Gastrocnemius medialis (tissue), 4 donors: ENCODE results near the gene MACROD2. TPM values are rescaled to one million over a fixed set of nuclear protein-coding genes. Genes with fewer than 3 reads are reported as not detected.

Experiments used
- ATAC-seq, 2 donors: fragments of 150-250 bp; one replicate each; pipeline ENCODE4 v1.9.1; 2016
- DNase-seq, 2 donors: peaks; one replicate each; pipeline ENCODE4 v3.0.0-alpha.2; 2019
- H3K27ac ChIP-seq, 4 donors: fragments of 200-600 bp; sonication (generic); 1 replicate in 1 of 4; 2 replicates in 3 of 4; pipeline ENCODE4 v1.5.1; 2016 to 2018; ENCODE audit warnings: mild to moderate bottlenecking in 2 of 4, moderate library complexity in 1 of 4
- H3K27me3 ChIP-seq, 3 donors: fragments of 200-600 bp; sonication (generic) in 2 of 3; 1 replicate in 1 of 3; 2 replicates in 2 of 3; pipeline versions ENCODE4 v1.5.1 to v1.6.0; 2016 to 2019; ENCODE audit warnings: mild to moderate bottlenecking in 1 of 3, moderate library complexity in 1 of 3
- H3K36me3 ChIP-seq, 2 donors: fragments of 200-600 bp; sonication (generic) in 1 of 2; one replicate each; pipeline ENCODE4 v1.5.1; 2017 to 2018
- H3K4me1 ChIP-seq, 2 donors: fragments of 200-600 bp; sonication (generic) in 1 of 2; one replicate each; pipeline ENCODE4 v1.5.1; 2016 to 2017; ENCODE audit warnings: mild to moderate bottlenecking in 2 of 2
- H3K4me3 ChIP-seq, 4 donors: fragments of 200-600 bp; sonication (generic) in 3 of 4; 1 replicate in 1 of 4; 2 replicates in 3 of 4; pipeline ENCODE4 v1.5.1; 2016 to 2019; ENCODE audit warnings: mild to moderate bottlenecking in 2 of 4
- H3K9me3 ChIP-seq, 3 donors: fragments of 200-600 bp; sonication (generic) in 2 of 3; 1 replicate in 1 of 3; 2 replicates in 2 of 3; pipeline ENCODE4 v1.5.1; 2016 to 2019
- POLR2A ChIP-seq, 2 donors: fragments of 450-650 bp; IDR thresholded peaks; one replicate each; pipeline ENCODE4 v1.6.1; 2017; ENCODE audit warnings: antibody characterized with exemption in 2 of 2, mild to moderate bottlenecking in 2 of 2, moderate library complexity in 2 of 2
- in situ Hi-C, 4 donors: fragments of 200-750 bp; cut with MboI; loops; one replicate each; pipeline versions ENCODE4 v1.15.0 to v1.8.0; 2017; ENCODE audit warnings: low sequenced_read_pairs in 4 of 4
- intact Hi-C: fragments of 100-400 bp; cut with DNase I; formaldehyde crosslinking; loops from one replicate; pipeline ENCODE4 v1.15.1; 2023; ENCODE audit warnings: low total_unique reads
- total RNA-seq, 4 donors: library from RNA; depleted of rRNA; stranded (reverse); fragments of >200 nt; gene quantifications; one replicate each; pipeline versions ENCODE4 v1.1.0 to v1.2.3, GENCODE V29; 2016
- TF ChIP-seq, protein P1 (sequence below), 5 experiments: fragments of 450-650 bp in 3 of 5; fragments of 200-600 bp in 2 of 5; sonication (generic) in 2 of 5; IDR thresholded peaks in 4 of 5; conservative IDR thresholded peaks in 1 of 5; 1 replicate in 4 of 5; 2 replicates in 1 of 5; pipeline ENCODE4 v1.5.1; 2016 to 2019; ENCODE audit warnings: antibody characterized with exemption in 5 of 5, mild to moderate bottlenecking in 3 of 5, moderate library complexity in 3 of 5

MACROD2 gene
- total RNA-seq, 4 donors from 2014 or later: 1.8 to 10.2 (median 3.6) TPM

GRCh38 chr20:15143478-15143877 is 1148.2 kb downstream of the MACROD2 start:
- intact Hi-C loops: no loop called here

GRCh38 chr20:15144916-15145315 is 1149.6 kb downstream of the MACROD2 start:
- Histone ChIP-seq H3K27ac (no peak overlapping the region), H3K9me3 (no peaks in the 10 kb centered on the region), H3K4me1 (peaks cover 4 to 5% of the 10 kb centered on the region in 2 donors), H3K27me3 (no peaks in the 10 kb centered on the region), H3K4me3 (no peak overlapping the region), H3K36me3 (no peaks in the 10 kb centered on the region)
- no peak for DNase-seq
- in situ Hi-C loops (no loop called here), intact Hi-C loops (no loop called here)
- TF ChIP-seq, protein P1, sequence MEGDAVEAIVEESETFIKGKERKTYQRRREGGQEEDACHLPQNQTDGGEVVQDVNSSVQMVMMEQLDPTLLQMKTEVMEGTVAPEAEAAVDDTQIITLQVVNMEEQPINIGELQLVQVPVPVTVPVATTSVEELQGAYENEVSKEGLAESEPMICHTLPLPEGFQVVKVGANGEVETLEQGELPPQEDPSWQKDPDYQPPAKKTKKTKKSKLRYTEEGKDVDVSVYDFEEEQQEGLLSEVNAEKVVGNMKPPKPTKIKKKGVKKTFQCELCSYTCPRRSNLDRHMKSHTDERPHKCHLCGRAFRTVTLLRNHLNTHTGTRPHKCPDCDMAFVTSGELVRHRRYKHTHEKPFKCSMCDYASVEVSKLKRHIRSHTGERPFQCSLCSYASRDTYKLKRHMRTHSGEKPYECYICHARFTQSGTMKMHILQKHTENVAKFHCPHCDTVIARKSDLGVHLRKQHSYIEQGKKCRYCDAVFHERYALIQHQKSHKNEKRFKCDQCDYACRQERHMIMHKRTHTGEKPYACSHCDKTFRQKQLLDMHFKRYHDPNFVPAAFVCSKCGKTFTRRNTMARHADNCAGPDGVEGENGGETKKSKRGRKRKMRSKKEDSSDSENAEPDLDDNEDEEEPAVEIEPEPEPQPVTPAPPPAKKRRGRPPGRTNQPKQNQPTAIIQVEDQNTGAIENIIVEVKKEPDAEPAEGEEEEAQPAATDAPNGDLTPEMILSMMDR (IDR thresholded peaks at IDR 0.05 in 4 of 5, conservative IDR thresholded peaks at IDR 0.05 in 1 of 5): no peak
- TF ChIP-seq POLR2A (IDR thresholded peaks at IDR 0.05): no peak
- ATAC-seq: no peak

More at GRCh38 chr20:15143478-15143877, 1148.2 kb downstream of the MACROD2 start:
- Histone ChIP-seq H3K36me3 (no peaks in the 10 kb centered on the region), H3K27me3 (no peaks in the 10 kb centered on the region), H3K4me1 (peaks cover 4 to 5% of the 10 kb centered on the region in 2 donors), H3K4me3 (no peak overlapping the region), H3K9me3 (no peaks in the 10 kb centered on the region), H3K27ac (no peak overlapping the region)
- DNase-seq (no peak), ATAC-seq (no peak)
- in situ Hi-C loops: no loop called here
- no peak for TF ChIP-seq POLR2A (IDR thresholded peaks at IDR 0.05)
- TF ChIP-seq, protein P1 (IDR thresholded peaks at IDR 0.05 in 4 of 5, conservative IDR thresholded peaks at IDR 0.05 in 1 of 5): no peak

DNA sequence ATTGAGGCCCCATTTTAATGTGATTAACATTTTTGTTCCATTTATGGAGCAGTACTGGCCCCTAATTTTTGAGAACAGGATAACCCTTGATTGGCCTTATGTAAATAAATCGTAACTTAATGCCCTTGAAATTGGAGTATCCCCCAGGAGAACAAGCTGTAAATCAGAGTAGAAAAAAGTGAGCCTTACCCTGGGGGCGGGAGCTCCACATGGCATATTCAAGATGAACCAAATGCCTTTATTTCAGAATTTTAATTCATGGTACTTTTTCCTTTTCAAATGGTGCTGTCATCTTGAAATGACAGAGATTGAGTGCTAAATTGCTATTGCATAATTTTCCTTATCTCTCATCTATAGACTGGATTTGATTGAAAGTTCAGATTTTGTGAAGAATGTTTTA is 1151.6 kb downstream of the MACROD2 start:
- Histone ChIP-seq H3K36me3 (no peaks in the 10 kb centered on the region), H3K4me3 (no peak overlapping the region), H3K27me3 (no peaks in the 10 kb centered on the region), H3K4me1 (peaks cover 4 to 5% of the 10 kb centered on the region in 2 donors), H3K9me3 (no peaks in the 10 kb centered on the region), H3K27ac (no peak overlapping the region)
- ATAC-seq: no peak
- in situ Hi-C loops: no loop called here
- no peak for DNase-seq
- intact Hi-C loops: no loop called here
- no peak for TF ChIP-seq POLR2A (IDR thresholded peaks at IDR 0.05)
- TF ChIP-seq, protein P1 (IDR thresholded peaks at IDR 0.05 in 4 of 5, conservative IDR thresholded peaks at IDR 0.05 in 1 of 5): no peak

- H3K36me3 ChIP-seq: no peaks in the 10 kb centered on the region
- H3K27ac ChIP-seq: no peak overlapping the region
- no peak for TF ChIP-seq POLR2A (IDR thresholded peaks at IDR 0.05)
- TF ChIP-seq, protein P1 (IDR thresholded peaks at IDR 0.05 in 4 of 5, conservative IDR thresholded peaks at IDR 0.05 in 1 of 5): no peak
- H3K27me3 ChIP-seq: no peaks in the 10 kb centered on the region
- no peaks in the 10 kb centered on the region for H3K9me3 ChIP-seq
- DNase-seq (no peak), ATAC-seq (no peak)
- no peak overlapping the region for H3K4me3 ChIP-seq
- intact Hi-C loops: no loop called here
- H3K4me1 ChIP-seq: no peaks in the 10 kb centered on the region
- in situ Hi-C loops: no loop called here
Measured at GRCh38 chr20:15154070-15154469, 1158.8 kb downstream of the MACROD2 start.

GRCh38 chr20:15155848-15156401 is 1160.6 kb downstream of the MACROD2 start:
- Histone ChIP-seq H3K36me3 (no peaks in the 10 kb centered on the region), H3K27ac (no peak overlapping the region), H3K27me3 (no peaks in the 10 kb centered on the region), H3K4me1 (no peaks in the 10 kb centered on the region), H3K9me3 (no peaks in the 10 kb centered on the region), H3K4me3 (no peak overlapping the region)
- TF ChIP-seq, protein P1 (IDR thresholded peaks at IDR 0.05 in 4 of 5, conservative IDR thresholded peaks at IDR 0.05 in 1 of 5): no peak
- no peak for ATAC-seq
- no peak for DNase-seq
- intact Hi-C loops: no loop called here
- in situ Hi-C loops: no loop called here
